Measurements from ENCODE around the gene TCEAL9. TPM values are rescaled to one million over a fixed set of nuclear protein-coding genes. Genes with fewer than 3 reads are reported as not detected.
A peak's percentile ranks its signal among the peaks of the same experiment; 100 is the strongest.

Gene TCEAL9
- total and polyA plus RNA-seq, 2 of the 4 experiments (the other 2 are of a cell fraction): 20.3 to 111 TPM

DNA sequence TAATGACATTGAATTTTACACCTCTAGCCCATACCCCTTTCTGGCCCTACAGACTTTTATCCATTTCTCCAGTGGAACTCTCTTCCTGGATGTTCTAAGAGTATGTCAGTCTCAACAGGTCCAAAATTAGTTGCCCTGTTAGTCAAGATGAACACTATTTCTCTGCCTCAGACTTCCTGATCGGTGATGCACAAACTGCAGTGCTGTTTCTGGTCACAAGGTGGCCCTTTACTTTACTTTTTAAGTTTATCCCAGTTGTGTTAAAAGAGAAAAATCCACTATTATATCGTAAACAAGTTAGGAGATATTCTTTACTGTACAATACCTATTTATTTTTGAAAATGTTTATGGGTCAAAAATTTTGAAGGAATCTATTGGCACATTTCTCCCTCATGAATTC lies 13.2 kb upstream of the TCEAL9 start:
- ChIA-PET POLR2A (ENCODE audit: unreplicated experiment) (no interaction called here), CTCF (interaction anchor here (0.6 to 1.3 kb wide), 3 partner anchors 27 to 122 kb away, joined by 3 to 4 read pairs (median 3); no protein-coding TSS in a partner anchor)
- Histone ChIP-seq H3K14ac (replicated peaks; ENCODE audit: low read depth, low read length) (no peak overlapping the region), H3K9me1 (ENCODE audit: insufficient read depth, low read length) (no peaks in the 10 kb centered on the region), H4K8ac (ENCODE audit: low read depth in 2 of 2, low read length in 2 of 2) (no peak overlapping the region), H2AK9ac (replicated peaks; ENCODE audit: low read depth, low read length, poor library complexity) (no peak overlapping the region), H3K79me1 (ENCODE audit: low read depth in 1 of 2, low read length in 2 of 2) (no peaks in the 10 kb centered on the region), H4K91ac (ENCODE audit: insufficient read depth, low read depth, low read length) (no peak overlapping the region), H3K4me2 (ENCODE audit: low read depth, low read length) (no peak overlapping the region), H3K18ac (ENCODE audit: low read depth, low read length) (no peak overlapping the region), H3K9me3 (ENCODE audit: control insufficient read depth, insufficient read depth, low read length) (no peaks in the 10 kb centered on the region), H3K27me3 (ENCODE audit: control insufficient read depth, insufficient read depth, low read length) (peaks cover 15% of the 10 kb centered on the region), H3K4me1 (ENCODE audit: control insufficient read depth, insufficient read depth, low read length) (peaks cover 2% of the 10 kb centered on the region; the same call in 1 of the 2 replicates), H2BK15ac (ENCODE audit: low read depth, low read length) (no peak overlapping the region), H2AFZ (replicated peaks; ENCODE audit: low read length, poor library complexity) (no peak overlapping the region), H4K5ac (ENCODE audit: low read depth, low read length) (no peak overlapping the region), H3K4me3 (ENCODE audit: insufficient read depth, low read depth, low read length) (no peak overlapping the region), H2BK5ac (ENCODE audit: low read depth, low read length, poor library complexity, severe bottlenecking) (no peak overlapping the region), H2AK5ac (ENCODE audit: low read depth, low read length) (no peak overlapping the region), H3K4ac (ENCODE audit: low read depth, low read length) (no peak overlapping the region), H3K56ac (ENCODE audit: extremely low read depth, insufficient read depth, low read length) (no peak overlapping the region), H4K20me1 (ENCODE audit: insufficient read depth, low read length) (no peaks in the 10 kb centered on the region), H2BK20ac (ENCODE audit: low read depth, low read length) (no peak overlapping the region), H3K36me3 (ENCODE audit: control insufficient read depth, insufficient read depth, low read length) (no peaks in the 10 kb centered on the region), H3K23ac (ENCODE audit: low read depth, low read length) (no peak overlapping the region), H2BK120ac (ENCODE audit: low read depth, low read length) (no peak overlapping the region), H3K27ac (ENCODE audit: insufficient read depth, low read length) (no peak overlapping the region), H3K9ac (ENCODE audit: low read depth, low read length) (no peak overlapping the region)
- no CpG with 5 or more reads among the region's 2 CpGs for WGBS, 2 experiments (ENCODE audit: extremely low coverage in 2 of 2, insufficient read length in 1 of 2)
- dilution Hi-C loops (cut with HindIII; ENCODE audit: low sequenced_read_pairs, unreplicated experiment) (no loop called here), intact Hi-C loops (cut with micrococcal nuclease) (loop anchor here (1.0 to 5.0 kb wide), 2 partner anchors 121 to 131 kb away; no protein-coding TSS in a partner anchor), in situ Hi-C loops (cut with MboI; ENCODE audit: low sequenced_read_pairs) (no loop called here)
- BruUV-seq (replicated peaks): no TSS peak
- peak; percentile 83 for ATAC-seq (ENCODE audit: low read depth)
- TF ChIP-seq NFE2L2 (IDR thresholded peaks at IDR 0.05; ENCODE audit: low read depth, low read length) (no peak), MXI1 (IDR thresholded peaks at IDR 0.05; ENCODE audit: borderline replicate concordance, low read depth, low read length) (no peak), MAZ (IDR thresholded peaks at IDR 0.05; ENCODE audit: borderline replicate concordance, low read depth, low read length) (no peak), POLR2A (IDR thresholded peaks at IDR 0.05; ENCODE audit: low read depth, low read length) (no peak), SMC3 (IDR thresholded peaks at IDR 0.05; ENCODE audit: low read depth, low read length) (peak; percentile 82), FOS (IDR thresholded peaks at IDR 0.05; ENCODE audit: low read depth, low read length) (no peak), CEBPB (IDR thresholded peaks at IDR 0.05; ENCODE audit: low read depth, low read length) (no peak), RFX5 (IDR thresholded peaks at IDR 0.05; ENCODE audit: low read depth, low read length) (no peak), CHD1 (IDR thresholded peaks at IDR 0.05; ENCODE audit: low read depth, low read length) (no peak), MAFK (IDR thresholded peaks at IDR 0.05; ENCODE audit: low read depth, low read length) (no peak), RCOR1 (IDR thresholded peaks at IDR 0.05; ENCODE audit: insufficient replicate concordance, low read length) (no peak), USF2 (IDR thresholded peaks at IDR 0.05; ENCODE audit: low read depth, low read length) (no peak), RAD21 (IDR thresholded peaks at IDR 0.05; ENCODE audit: low read length) (peak; percentile 69), BHLHE40 (IDR thresholded peaks at IDR 0.05; ENCODE audit: low read depth, low read length) (no peak)
- TF ChIP-seq, protein P1, sequence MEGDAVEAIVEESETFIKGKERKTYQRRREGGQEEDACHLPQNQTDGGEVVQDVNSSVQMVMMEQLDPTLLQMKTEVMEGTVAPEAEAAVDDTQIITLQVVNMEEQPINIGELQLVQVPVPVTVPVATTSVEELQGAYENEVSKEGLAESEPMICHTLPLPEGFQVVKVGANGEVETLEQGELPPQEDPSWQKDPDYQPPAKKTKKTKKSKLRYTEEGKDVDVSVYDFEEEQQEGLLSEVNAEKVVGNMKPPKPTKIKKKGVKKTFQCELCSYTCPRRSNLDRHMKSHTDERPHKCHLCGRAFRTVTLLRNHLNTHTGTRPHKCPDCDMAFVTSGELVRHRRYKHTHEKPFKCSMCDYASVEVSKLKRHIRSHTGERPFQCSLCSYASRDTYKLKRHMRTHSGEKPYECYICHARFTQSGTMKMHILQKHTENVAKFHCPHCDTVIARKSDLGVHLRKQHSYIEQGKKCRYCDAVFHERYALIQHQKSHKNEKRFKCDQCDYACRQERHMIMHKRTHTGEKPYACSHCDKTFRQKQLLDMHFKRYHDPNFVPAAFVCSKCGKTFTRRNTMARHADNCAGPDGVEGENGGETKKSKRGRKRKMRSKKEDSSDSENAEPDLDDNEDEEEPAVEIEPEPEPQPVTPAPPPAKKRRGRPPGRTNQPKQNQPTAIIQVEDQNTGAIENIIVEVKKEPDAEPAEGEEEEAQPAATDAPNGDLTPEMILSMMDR (conservative IDR thresholded peaks at IDR 0.05; ENCODE audit: low read depth, low read length): peak; percentile 69
- TF ChIP-seq, protein P2, sequence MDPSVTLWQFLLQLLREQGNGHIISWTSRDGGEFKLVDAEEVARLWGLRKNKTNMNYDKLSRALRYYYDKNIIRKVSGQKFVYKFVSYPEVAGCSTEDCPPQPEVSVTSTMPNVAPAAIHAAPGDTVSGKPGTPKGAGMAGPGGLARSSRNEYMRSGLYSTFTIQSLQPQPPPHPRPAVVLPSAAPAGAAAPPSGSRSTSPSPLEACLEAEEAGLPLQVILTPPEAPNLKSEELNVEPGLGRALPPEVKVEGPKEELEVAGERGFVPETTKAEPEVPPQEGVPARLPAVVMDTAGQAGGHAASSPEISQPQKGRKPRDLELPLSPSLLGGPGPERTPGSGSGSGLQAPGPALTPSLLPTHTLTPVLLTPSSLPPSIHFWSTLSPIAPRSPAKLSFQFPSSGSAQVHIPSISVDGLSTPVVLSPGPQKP (IDR thresholded peaks at IDR 0.05; ENCODE audit: borderline replicate concordance, low read depth, low read length): no peak
- DNase-seq: peak; percentile 55

All from IMR-90 (cell line).